HG03460 (cell line): Measurements from ENCODE around the gene CDC42EP2.

Experiments used
- ATAC-seq: cut with Tn5 transposase; IDR thresholded peaks from one replicate; pipeline ENCODE4 v1.9.1; 2021; ENCODE audit not compliant: unreplicated experiment

The CDC42EP2 gene

DNA sequence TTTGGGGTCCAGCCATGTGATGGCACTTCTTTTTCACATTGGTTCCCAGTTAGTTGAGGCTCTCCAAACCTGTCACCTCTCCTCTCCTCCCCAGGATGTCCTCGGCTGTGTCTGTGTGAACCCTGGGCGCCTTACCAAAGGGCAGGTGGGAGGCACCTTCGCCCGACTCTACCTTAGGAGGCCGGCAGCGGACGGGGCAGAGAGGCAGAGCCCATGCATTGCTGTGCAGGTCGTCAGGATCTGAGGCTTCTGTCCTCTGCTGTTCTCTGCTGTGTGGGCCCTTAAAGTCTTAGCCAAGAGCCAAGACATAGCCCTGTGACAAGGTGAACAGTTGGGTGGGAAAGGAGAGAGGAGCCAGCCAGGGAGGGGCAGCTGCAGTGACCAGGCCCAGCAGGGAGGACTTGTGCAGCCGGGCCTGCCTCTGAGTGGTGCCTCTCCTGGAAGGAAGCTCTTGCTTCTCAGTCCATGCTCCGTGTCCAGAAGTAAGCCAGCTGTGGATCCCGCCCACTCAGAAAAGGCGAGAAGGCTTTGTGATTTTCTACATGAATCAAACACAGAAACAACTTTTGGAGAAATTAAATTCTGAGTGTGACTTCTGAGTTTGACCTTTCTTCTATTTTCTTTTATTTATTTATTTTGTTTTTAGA is 17.5 kb upstream of the CDC42EP2 start:
- no peak for ATAC-seq

DNA sequence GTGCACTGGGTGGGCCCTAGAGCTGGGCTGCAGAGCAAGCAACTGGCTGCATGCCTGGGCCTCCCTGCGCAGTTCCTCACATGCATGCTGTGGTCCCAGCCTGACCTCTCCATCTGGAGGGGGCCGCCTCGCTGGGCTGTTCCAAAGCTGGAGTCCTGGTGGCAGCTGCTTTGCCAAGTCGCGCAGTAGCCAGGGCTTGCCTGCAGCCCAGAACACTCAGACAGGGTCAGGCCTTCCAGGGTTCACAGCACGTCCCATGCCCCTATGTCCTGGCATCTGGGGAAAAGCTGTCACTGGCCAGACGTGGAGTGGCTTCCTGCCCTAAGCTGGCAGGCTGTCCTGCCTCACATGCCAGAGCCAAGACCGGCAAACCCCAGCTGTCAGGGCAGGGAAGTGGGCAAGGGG is 16.5 kb upstream of the CDC42EP2 start:
- no peak for ATAC-seq

DNA sequence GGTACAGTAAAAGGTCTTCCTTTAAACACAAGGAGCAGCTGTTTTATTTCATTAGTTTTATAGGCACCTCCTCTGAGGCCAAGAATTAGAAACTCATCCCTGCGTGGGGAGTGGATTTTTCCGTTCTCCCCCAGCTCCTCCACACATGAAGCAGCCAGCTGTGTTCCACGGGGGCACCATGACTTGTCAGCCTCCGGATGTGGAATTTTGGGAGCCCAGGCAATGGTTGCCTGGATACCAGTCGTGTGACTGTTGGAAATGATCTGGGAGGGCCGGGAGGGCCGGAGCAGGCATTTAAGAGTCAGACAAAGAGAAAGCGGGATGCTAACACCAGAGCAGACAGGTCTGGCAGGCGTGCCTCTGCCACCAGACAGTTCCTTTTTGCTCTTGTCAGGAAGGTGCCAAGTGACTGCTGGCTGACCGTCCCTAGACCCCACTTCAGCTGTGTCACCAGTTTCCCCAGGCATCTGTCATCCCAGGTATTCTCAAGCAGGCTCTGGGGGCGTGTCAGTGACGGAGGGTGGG is 15.9 kb upstream of the CDC42EP2 start:
- ATAC-seq = no peak

DNA sequence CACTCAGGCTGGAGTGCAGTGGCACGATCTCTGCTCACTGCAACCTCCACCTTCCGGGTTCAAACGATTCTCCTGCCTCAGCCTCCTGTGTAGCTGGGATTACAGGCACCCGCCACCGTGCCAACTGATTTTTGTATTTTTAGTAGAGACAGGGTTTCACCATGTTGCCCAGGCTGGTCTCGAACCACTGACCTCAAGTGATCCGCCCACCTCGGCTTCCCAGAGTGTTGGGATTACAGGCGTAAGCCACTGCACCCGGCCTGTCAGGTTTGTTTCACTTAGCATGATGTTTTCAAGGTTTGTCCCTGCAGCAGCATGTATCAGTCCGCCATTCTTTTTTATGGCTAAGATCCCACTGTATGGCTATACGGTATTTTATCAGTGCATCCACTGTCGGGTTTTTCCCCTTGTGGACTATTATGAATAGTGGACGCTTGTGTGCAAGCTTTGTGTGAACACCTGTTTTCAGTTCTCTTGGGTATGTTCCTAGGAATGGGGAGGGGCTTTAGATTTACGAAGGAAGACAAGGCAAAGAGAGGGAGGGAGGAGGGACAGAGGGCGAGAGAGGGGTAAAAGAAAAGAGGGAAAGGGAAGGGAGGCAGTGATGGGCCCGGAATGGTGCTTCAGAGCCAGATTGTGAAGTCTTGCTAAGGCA is 13.9 kb upstream of the CDC42EP2 start:
- no peak for ATAC-seq

DNA sequence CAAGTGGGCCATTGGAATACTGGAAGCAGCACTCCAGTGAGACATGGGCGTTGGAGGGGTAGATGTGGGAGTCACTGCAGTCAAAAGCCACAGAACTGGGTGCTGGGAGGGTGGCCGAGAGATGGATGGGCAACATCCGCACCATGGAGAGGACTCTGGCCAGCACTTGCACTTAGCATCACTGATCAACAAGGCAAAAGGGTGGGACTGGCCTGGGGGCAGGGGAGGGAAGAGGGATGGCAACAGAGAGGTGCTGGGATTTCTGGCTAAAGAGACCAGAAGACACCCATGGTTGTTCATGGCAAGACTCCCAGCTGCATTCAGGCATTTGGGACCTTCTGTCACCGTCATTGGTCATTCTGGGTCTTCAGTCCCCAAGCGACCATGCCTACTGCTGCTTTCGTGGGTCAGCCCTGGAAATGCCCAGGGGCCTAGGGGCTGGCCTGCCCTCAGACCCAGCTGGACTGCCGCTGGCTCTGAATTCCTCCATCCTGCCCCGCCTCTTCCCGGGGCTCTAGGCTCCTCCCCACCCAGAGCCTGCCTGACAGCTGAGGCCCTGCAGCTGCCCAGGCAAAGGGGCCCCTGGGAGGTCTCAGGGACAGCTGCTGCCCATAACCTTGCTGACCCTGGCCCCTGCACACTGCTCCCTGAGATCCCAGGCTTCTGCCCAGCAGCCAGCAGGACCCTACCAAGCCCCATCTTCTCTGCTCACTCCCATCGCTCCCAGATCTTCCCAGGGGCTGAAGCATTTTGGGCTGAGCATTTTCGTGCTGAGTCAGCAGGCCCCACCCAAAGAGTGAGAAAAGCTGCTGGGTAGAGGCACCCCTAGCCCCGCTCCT is 13.0 kb upstream of the CDC42EP2 start:
- ATAC-seq = no peak

DNA sequence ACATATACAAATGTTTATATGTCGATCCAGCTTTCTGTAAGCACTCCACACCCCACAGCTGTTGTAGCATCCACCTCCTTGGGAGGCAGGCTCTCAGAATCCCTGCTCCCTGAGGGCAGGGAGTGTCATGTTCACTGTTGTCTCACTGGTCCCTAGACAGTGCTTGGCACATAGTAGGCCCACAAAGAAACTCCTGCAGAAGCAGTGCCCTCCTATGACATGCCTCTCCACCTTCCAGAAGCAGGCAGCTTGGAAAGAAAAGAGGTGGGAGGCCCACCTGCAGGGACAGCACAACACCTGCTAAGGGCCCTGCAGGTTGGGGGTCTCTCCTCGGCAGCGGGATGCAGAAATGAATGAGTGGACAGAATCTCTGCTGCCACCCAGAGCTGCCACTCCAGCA is 11.1 kb upstream of the CDC42EP2 start:
- ATAC-seq = no peak

DNA sequence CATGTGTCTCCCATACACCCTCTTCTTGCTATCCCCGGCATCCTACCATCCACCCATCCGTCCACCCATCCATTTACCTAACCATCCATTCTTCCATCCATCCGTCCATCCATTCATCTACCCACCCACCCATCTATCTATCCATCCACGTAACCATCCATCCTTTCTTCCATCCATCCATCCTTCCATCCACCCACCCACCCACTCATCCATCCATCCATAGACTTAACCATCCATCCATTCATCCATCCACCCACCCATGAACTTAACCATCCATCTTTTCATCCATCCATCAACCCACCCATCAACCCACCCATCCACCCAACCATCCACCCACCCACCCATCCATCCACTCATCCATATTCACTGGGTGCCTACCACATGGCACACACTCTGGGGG is 10.6 kb upstream of the CDC42EP2 start:
- ATAC-seq = no peak

DNA sequence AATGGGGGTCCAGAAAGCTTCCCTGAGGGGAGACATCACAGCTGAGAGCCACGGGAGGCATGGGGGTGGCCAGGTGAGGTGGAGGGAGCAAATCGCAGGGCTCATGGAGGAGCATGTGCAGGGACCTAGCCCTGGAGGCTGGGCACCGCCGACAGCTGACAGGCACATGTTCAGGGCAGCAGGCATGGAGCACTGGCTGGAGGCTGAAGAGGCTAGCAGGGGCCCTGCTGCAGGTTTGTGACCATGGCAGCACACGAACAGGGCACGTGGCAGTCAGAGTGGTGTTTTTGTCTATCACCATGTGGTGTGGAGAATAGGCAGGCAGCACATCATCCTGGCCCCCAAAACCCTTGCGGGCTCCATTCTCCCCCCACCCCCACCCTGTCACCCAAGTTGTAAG is 10.1 kb upstream of the CDC42EP2 start:
- ATAC-seq = no peak

DNA sequence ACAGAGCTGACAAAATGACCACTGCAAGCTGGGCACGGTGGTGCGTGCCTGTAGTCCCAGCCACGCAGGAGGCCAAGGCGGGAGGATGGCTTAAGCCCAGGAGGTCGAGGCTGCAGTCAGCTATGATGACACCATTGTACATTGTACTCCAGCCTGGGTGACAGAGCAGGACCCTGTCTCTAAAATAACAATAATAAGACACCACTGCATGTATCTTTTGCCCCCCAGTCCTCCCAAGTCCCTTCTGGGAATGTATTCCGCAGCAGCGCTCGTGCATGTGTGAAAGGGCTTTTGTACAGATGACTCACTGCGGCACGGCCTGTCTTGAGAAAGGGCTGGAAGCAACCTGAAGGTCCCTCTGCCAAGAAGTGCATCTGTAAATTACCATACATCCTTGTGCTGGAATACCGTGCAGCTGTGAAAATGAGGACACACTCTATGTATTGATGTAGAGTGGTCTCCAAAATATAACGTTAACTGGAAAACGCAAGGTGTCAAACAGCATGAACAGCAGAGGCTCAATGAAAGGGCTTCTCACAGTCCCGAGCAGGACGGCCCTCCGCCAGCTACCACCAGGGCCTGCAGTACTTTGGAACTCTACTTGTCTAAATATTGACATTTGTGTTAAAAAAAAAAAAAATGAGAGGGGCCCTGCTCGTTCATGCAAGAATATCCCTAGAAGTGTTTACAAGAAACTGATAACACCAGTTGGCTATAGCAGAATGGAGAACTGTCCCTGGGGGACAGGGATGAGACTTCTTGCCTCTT is 9.0 kb upstream of the CDC42EP2 start:
- no peak for ATAC-seq

DNA sequence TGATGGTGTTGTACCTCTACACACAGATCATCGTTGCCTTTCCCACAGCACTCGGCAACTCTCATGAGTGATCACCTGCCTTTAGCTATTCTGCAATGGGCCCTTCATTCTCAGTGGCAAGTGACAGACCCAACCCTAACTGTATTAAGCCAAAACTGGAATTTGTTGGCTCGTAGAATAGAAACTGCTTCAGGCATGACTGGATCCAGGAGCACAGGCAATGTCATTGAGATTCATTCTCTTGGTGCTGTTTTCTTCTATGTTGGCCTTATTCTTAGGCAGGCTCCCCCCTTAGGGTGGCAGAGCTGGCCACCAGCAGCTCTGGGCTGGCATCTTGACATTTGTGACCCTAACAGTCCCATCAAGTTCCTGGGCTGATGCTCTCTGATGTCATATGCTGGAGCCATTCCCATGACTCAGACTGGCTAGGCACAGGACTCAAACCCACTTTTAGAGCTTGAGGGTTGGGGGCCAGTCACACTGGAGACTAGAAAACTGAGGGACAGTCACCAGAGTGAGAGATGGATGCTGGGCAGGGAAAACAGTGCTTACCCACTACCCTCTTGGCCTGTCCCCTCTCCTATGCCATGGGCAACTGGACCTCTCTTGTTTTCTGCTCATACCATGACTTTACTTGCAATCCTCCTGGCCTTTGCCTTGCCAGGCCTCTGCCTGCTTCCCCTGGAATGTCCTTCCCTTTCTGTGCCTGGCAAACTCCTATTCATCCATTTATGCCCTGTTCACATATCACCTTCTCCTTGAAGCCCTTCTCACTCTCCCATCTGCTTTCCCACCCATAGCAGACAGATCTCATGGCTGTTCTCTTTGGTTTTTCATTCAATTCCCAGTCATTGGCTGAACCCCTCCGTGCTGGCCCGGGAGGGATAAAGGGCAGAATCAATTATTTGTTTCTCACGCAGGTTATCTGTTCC is 7.1 kb upstream of the CDC42EP2 start:
- no peak for ATAC-seq

DNA sequence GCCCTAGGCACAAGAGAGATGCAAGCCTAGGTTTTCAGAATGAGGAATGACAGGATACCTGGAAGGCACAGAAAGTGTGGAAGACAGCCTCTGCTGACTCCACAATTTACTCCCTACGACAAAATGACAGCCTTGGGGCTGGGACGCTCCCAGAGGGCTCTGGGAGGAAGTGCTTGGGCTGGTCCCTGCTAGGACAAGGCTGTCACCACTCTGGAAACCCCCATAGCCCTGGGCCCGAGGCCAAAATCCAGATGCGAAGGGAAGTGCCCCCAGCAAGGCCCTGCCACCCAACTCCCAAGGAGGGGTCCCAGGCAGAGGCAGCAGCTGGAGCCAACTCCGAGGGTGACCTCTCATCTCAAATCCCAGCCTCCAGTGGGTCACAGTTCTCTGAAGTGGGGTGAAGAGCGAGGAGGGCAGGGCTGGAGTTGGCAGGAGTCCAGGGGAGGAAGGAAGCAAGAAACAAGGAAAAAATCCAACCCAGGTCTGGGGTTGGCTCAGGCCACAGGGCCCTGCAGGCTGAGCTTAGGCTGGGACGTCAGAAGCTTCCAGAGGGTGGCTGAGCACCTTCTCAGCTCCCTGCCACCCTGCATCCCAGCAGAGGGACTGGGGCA is 6.3 kb upstream of the CDC42EP2 start:
- no peak for ATAC-seq

DNA sequence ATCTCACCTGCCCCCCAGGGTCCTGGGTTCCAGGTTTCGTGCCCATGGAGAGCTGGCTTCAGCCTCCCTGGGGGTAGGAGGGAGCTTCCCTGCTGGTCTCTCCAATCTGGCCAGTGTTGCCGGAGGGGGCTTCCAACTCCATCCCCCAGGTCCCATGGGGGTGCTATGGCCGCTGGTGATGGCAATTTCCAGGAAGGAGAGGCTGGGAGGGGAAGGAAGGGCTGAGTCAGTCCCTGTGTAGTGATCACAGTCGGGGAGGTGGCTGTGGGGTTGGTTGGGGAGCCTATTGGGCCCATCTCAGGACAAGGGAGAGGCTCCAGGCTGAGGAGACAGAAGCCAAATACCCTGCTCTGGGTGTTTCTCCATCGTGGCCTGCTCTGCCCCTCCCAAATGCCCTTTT is 5.7 kb upstream of the CDC42EP2 start:
- no peak for ATAC-seq

DNA sequence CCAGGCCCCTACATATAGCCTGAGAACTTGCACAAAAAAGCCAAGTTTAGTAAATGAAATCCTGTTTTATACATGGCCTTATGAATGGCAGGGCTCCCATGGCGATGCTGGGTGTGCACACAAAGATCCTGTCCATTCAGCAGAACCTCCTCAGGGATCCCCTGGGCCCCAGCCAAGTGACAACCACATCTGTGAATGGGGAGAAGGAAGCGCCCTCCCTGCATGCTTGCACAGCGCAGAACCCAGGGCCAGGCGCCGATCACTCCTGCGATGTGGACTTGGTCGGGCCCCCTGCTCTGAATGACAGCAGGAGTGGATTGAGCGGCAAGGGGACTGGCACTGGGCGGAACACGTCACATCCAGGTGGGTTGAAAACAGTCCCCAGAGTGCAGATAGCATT is 4.5 kb upstream of the CDC42EP2 start:
- ATAC-seq = no peak

DNA sequence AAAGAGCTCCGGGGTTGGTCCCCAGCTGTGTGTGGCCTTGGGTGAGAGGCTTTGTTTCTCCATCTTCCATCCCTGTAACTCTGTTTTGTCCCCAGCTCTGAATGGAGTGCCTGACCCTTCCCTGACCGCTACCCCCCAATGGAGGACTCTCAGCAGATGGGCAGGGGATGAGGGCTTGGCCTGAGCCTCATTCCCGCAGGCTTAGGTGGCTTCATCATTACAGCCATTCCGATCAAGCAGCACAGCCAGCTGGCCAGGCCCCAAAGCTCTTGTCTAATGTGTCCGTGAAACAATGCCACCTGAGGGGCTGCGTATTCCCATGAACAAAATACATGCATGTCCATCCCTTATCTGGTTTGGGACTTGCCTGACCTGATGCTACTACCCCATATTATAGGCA is 3.9 kb upstream of the CDC42EP2 start:
- ATAC-seq = no peak

DNA sequence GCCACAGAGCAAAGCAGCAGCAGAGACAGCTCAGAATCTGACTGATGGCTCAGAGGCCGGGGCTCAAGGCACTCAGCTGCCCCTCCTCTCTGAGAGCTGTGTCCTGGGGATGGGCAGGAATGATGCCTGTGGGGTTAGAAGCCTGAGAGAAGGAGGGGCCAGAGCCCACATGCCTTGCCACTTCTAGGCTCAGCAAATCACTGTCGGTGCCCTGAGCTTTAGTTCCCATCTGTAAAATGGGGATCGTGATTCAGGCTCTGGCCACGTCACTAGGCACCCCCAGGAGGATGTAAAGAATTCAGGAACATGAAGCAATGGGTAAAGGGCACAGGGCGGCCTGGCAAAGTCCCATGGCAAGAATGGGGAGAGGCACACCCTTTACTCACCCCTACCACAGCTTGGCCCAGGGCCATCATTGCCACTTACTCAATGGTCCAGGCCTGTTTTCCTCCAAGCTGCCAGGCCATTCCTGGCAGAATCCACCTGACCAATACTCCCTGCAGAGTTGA is 3.4 kb upstream of the CDC42EP2 start:
- ATAC-seq = no peak

DNA sequence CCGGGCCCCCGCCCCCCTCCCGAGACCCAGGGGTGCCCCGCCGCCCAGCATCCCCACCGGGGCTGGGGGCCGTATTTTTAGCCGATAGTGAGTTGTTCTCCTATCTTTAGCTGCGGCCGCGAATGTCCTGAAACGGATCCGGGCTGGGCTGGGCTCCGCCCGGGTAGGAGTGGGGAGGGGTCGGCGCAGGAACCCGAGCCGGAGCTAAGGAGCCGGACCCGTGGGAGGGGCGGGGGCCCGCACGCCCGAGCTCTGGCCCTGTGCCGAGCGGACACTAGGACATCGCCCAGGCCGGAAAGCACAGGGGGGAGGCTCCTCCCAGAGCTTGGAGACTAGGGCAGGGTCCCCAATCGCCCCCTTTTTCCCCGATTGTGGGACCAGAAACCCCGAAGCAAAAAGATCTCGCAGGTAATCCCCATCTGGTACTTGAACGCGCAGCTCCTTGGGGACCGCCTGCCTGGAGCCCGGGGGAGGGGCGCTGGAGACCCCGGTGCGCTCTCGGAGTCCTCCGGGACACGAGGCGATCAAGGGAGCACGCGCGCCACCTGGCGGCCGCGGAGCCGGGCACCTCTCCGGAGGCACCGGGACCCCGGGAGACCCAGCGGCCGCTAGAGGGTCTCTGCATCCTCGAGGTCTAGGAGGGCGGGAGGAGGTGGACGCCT is 669 bp downstream of the CDC42EP2 start:
- peak; percentile 44 for ATAC-seq

DNA sequence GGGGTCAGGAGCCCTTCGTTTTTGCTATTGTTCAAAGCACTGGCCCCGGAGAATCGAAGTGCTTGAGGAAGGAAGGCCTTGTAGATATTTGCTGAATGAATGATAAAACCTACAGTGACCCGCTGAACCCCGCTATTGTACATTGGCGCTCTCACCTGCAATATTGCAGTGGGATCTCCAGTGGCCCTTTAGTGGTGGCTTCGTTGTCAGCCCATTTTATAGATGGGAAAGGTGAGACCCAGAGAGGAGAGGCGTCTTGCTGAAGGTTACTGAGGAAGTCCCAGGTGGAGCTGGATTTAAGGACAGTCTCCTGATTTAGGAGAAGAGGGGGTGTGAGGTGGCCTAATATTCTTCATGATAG is 1.2 kb downstream of the CDC42EP2 start:
- ATAC-seq = no peak

DNA sequence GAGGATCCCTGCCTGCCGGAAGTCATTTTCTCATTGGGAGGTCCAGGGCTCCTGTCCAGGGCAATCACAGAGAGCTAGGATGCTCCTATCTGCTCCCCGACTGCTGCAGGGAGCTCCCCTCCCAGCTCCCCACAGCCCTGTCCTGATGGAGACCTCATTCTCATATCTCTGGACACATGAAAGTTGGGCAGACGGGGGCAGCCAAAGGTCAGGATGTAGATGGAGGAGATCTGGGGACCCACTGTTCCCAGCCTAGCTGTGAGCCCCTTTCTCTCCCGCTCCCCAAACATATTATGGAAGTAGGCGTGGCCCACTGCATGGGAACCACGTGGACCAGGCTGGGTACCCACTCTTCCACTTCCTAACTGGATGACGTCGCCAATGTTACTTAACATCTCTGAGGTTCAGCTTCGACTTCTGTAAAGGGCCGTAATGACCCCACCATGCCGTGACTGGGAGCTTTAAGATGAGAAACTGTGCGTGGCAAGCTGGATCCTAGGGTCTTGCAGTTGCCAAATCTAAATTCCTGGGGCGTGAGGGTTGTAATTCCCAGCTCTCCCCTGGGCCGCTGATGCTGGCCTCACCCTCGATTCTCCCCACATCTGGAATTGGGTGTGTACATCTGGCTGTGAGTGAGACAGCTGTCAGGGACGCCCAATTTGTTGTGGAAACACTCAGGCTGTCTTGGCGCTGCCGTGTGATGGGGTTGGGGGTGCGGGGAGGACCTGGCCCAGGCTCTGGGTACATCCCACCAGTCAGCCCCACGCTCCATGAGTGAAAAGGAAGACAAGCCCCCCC is 1.8 kb downstream of the CDC42EP2 start:
- no peak for ATAC-seq
